Measurements from ENCODE around the gene ENDOU.
A peak's percentile ranks its signal among the peaks of the same experiment; 100 is the strongest.

Gene ENDOU

DNA sequence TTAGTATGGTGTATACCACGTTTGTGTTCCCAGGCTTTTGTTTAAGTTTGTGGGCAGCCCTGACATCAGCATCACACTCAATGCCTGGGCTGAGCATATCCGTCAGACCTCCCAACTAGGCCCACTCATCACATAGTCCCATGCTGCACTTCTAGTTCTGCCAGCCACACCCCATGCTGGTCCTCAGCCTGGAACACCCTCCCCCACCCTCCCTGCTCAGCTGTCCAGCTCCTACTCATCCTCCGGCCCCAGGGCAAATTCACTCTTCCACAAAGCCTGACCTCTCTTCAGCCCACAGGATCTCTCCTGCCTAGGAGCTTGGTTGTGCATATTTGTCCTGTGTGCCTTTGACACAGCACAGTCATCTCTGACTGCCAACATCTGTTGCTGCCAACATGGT lies 3.9 kb upstream of the ENDOU start:
- FAIRE-seq (no peak), DNase-seq (ENCODE audit: insufficient read length, low spot score) (no peak)
- TF ChIP-seq SPI1 (IDR thresholded peaks at IDR 0.05; ENCODE audit: low read depth, low read length), result no peak
- TF ChIP-seq POU2F2 (IDR thresholded peaks at IDR 0.05; ENCODE audit: low read depth, low read length), result no peak
- TF ChIP-seq TAF1 (IDR thresholded peaks at IDR 0.05; ENCODE audit: low read depth, low read length), result no peak
- no peak for TF ChIP-seq PAX5 (IDR thresholded peaks at IDR 0.05; ENCODE audit: insufficient read depth, low read length, severe bottlenecking)
- TF ChIP-seq POLR2A (IDR thresholded peaks at IDR 0.05; ENCODE audit: low read depth, low read length), result no peak
- no peak for TF ChIP-seq POLR2AphosphoS5 (IDR thresholded peaks at IDR 0.05; ENCODE audit: low read depth, low read length)

DNA sequence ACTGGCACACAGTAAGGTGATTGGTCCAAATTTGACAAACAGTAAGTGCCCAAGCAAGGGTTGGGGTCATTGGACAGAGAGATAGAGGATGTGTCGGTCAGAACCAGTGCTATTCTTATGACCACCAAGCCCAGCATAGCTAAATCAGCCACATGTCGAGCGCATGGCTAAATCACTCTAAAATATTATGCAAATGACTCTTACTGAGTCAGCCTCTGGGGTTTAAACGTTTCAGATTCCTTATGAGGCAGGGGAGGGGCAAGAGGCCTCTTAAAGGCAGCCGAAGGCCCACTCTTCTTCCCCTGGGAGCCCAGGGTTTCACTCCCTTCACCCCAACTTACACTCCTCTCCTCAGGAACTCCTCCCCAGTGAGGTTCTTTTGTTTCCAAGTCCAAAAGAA lies 603 bp upstream of the ENDOU start:
- DNase-seq (ENCODE audit: insufficient read length, low spot score), result no peak
- FAIRE-seq, result peak; percentile 78
- TF ChIP-seq POU2F2 (IDR thresholded peaks at IDR 0.05; ENCODE audit: low read depth, low read length) (peak; percentile 80; the same call in 1 of the 2 replicates), TAF1 (IDR thresholded peaks at IDR 0.05; ENCODE audit: low read depth, low read length) (no peak), POLR2AphosphoS5 (IDR thresholded peaks at IDR 0.05; ENCODE audit: low read depth, low read length) (no peak), PAX5 (IDR thresholded peaks at IDR 0.05; ENCODE audit: insufficient read depth, low read length, severe bottlenecking) (no peak), POLR2A (IDR thresholded peaks at IDR 0.05; ENCODE audit: low read depth, low read length) (no peak), SPI1 (IDR thresholded peaks at IDR 0.05; ENCODE audit: low read depth, low read length) (no peak)

DNA sequence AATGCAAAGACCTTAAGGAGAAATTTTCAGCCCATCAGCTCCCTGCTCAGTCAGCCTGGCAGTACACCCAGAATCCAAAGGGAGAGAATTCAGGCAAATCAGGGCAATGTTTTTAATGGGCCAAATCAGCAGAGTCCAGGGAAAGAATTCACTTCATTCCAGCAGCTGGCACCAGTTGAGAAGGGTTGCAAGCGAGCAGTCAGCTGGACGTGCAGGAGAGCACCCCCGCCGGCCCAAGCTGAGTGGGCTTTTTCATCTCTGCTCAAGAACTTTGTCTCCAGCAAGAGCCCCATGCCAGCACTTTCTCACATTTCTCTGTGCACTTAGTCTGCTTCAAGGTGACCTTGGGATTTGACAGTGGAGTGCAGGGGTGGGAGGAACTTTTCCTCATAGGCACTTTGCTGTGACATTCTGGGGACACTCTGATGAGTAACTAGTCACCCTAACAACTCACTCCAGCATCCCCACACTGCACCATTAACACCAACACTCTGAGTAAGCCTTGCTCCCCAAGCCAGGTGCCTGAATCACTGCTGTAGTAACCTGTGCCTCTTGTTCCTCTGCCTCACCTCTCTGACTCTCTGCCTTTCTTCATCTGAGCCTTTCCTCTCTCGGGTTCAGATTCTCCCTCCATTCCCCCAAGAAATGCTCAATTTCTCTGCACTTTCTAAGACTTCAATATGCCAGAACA lies 2.2 kb downstream of the ENDOU start:
- TF ChIP-seq PAX5 (IDR thresholded peaks at IDR 0.05; ENCODE audit: insufficient read depth, low read length, severe bottlenecking) (no peak), SPI1 (IDR thresholded peaks at IDR 0.05; ENCODE audit: low read depth, low read length) (no peak), POLR2AphosphoS5 (IDR thresholded peaks at IDR 0.05; ENCODE audit: low read depth, low read length) (no peak), POU2F2 (IDR thresholded peaks at IDR 0.05; ENCODE audit: low read depth, low read length) (no peak), POLR2A (IDR thresholded peaks at IDR 0.05; ENCODE audit: low read depth, low read length) (no peak), TAF1 (IDR thresholded peaks at IDR 0.05; ENCODE audit: low read depth, low read length) (no peak)
- DNase-seq (ENCODE audit: insufficient read length, low spot score) (no peak), FAIRE-seq (peak; percentile 58)

DNA sequence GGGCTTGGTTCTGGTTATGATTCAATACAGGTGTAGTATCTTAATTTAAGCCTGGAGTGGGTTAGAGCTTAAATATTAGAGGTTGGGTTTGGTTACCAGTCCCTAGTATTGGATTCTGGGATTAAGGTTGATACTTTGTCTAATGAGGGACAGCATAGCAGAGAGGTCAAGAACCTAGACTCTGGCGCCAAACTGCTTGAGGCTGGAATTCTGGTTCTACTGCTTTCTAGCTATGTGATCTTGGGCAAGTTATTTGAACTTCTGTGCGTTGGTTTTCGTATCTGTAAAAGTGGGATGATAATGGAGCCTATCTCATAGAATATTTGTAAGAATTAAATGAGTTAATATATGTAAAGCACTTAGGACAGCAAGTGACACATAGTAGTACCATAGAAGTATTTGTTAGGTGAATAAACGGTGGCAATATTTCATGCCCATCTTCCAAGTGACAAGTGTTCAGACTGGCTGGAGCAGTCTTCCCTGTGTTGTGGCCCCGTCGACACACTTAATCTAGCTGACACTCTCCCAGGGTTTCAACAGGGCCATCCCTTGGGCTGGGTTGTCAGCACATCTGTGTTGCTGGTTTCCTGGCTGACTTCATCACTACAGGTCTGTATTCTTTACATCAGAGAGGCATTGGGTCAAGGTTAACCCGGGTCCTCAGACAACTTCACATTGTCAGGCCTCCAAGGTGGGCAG lies 3.0 kb downstream of the ENDOU start:
- FAIRE-seq, result no peak
- no peak for TF ChIP-seq POLR2A (IDR thresholded peaks at IDR 0.05; ENCODE audit: low read depth, low read length)
- TF ChIP-seq PAX5 (IDR thresholded peaks at IDR 0.05; ENCODE audit: insufficient read depth, low read length, severe bottlenecking), result no peak
- TF ChIP-seq POU2F2 (IDR thresholded peaks at IDR 0.05; ENCODE audit: low read depth, low read length), result no peak
- no peak for TF ChIP-seq SPI1 (IDR thresholded peaks at IDR 0.05; ENCODE audit: low read depth, low read length)
- no peak for TF ChIP-seq TAF1 (IDR thresholded peaks at IDR 0.05; ENCODE audit: low read depth, low read length)
- TF ChIP-seq POLR2AphosphoS5 (IDR thresholded peaks at IDR 0.05; ENCODE audit: low read depth, low read length), result no peak

GRCh38 chr12:47721431-47721973 lies 3.8 kb downstream of the ENDOU start:
- FAIRE-seq (peak; percentile 23), DNase-seq (ENCODE audit: insufficient read length, low spot score) (no peak)
- TF ChIP-seq POLR2A (IDR thresholded peaks at IDR 0.05; ENCODE audit: low read depth, low read length) (no peak), PAX5 (IDR thresholded peaks at IDR 0.05; ENCODE audit: insufficient read depth, low read length, severe bottlenecking) (no peak), TAF1 (IDR thresholded peaks at IDR 0.05; ENCODE audit: low read depth, low read length) (no peak), POU2F2 (IDR thresholded peaks at IDR 0.05; ENCODE audit: low read depth, low read length) (no peak), SPI1 (IDR thresholded peaks at IDR 0.05; ENCODE audit: low read depth, low read length) (no peak), POLR2AphosphoS5 (IDR thresholded peaks at IDR 0.05; ENCODE audit: low read depth, low read length) (no peak)

More for the DNA sequence above, 3.0 kb downstream of the ENDOU start:
- DNase-seq (ENCODE audit: insufficient read length, low spot score), result no peak

GRCh38 chr12:47718531-47718930 lies 6.8 kb downstream of the ENDOU start:
- DNase-seq (ENCODE audit: insufficient read length, low spot score) (no peak), FAIRE-seq (no peak)

DNA sequence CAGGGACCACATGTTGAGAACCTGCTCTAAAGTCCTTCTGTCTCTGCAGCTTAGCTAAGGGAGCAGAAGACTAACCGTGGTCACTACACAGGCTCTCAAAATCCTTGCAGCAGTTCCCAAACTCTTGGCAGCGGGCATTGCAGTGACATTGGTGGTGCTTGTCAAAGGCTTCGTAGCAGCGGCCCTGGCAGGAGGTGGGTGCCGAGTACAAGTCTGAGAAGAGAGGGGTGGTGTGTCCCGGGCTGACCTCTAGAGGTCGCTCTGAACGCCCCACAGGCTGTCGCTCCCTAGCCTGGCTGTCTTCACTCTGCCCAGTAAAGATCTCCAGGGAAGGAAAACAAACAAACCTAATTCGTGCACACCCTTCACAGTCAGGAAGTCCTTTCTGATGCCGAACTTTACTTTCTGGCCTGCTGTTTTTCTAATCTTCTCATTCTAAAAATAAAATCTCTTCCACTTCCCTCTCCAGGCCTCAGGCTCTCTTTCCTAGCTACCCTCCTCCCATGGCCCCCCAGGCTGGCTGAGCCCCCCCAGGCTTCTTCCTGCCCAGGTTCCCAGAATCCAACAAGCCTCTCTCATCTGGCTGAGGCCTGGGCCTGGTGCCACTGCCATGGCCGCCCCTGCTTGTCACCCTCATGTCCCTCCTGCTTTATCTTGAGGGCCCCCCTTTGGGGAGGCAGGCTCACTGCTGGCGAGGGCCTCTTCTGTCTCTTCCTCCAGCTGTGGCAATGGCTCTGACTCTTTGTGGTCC lies 7.7 kb downstream of the ENDOU start:
- no peak for TF ChIP-seq POU2F2 (IDR thresholded peaks at IDR 0.05; ENCODE audit: low read depth, low read length)
- TF ChIP-seq POLR2A (IDR thresholded peaks at IDR 0.05; ENCODE audit: low read depth, low read length), result no peak
- TF ChIP-seq POLR2AphosphoS5 (IDR thresholded peaks at IDR 0.05; ENCODE audit: low read depth, low read length), result no peak
- TF ChIP-seq TAF1 (IDR thresholded peaks at IDR 0.05; ENCODE audit: low read depth, low read length), result no peak
- TF ChIP-seq PAX5 (IDR thresholded peaks at IDR 0.05; ENCODE audit: insufficient read depth, low read length, severe bottlenecking), result no peak
- TF ChIP-seq SPI1 (IDR thresholded peaks at IDR 0.05; ENCODE audit: low read depth, low read length), result no peak
- peak; percentile 80 for FAIRE-seq
- peak; percentile 61 for DNase-seq (ENCODE audit: insufficient read length, low spot score)

More at GRCh38 chr12:47718531-47718930, 6.8 kb downstream of the ENDOU start:
- TF ChIP-seq PAX5 (IDR thresholded peaks at IDR 0.05; ENCODE audit: insufficient read depth, low read length, severe bottlenecking) (no peak), SPI1 (IDR thresholded peaks at IDR 0.05; ENCODE audit: low read depth, low read length) (no peak), POLR2AphosphoS5 (IDR thresholded peaks at IDR 0.05; ENCODE audit: low read depth, low read length) (no peak), TAF1 (IDR thresholded peaks at IDR 0.05; ENCODE audit: low read depth, low read length) (no peak), POU2F2 (IDR thresholded peaks at IDR 0.05; ENCODE audit: low read depth, low read length) (no peak), POLR2A (IDR thresholded peaks at IDR 0.05; ENCODE audit: low read depth, low read length) (no peak)

DNA sequence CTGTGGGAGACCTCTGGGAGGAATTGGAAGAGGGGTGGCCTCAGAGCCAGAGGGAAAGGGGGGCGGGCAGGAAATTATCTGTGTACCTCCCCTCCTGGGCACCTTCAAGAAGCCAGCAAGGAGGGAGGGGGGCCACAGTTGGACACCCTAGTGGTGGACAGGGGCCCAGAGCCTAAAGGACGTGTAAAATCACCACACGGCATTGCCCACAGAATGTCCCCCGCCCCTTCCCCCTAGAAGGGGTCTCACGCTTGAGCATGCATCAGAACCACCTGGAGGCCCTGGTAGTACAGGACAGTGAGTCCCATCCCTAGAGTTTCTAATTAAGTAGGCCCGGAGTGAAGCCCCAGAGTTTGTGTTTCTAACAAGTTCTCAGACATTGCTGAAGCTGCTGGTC lies 8.2 kb downstream of the ENDOU start:
- TF ChIP-seq POLR2A (IDR thresholded peaks at IDR 0.05; ENCODE audit: low read depth, low read length), result no peak
- TF ChIP-seq SPI1 (IDR thresholded peaks at IDR 0.05; ENCODE audit: low read depth, low read length), result no peak
- no peak for TF ChIP-seq TAF1 (IDR thresholded peaks at IDR 0.05; ENCODE audit: low read depth, low read length)
- no peak for TF ChIP-seq POLR2AphosphoS5 (IDR thresholded peaks at IDR 0.05; ENCODE audit: low read depth, low read length)
- TF ChIP-seq POU2F2 (IDR thresholded peaks at IDR 0.05; ENCODE audit: low read depth, low read length), result no peak
- no peak for TF ChIP-seq PAX5 (IDR thresholded peaks at IDR 0.05; ENCODE audit: insufficient read depth, low read length, severe bottlenecking)
- FAIRE-seq (no peak), DNase-seq (ENCODE audit: insufficient read length, low spot score) (no peak)

All from GM12891 (cell line).